ENCODE measurements around the gene NINL.

Gene NINL

DNA sequence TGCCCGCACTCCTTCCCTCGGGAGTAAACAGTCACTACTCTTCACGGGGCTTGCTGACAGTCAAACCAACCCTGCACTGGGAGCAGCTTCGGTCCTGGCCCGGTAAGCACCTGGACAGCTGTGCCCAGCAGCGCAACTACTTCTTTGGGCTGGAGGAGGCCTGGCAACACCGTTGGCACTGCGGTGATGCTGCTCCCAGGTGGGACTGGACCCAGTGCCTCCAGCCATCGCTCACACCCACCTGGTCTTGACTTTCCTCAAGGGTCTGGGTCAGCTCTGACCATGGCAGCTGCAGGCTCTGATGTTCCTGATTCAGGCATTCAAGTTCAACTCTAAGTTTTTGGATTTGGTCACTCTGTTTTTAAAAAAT, 124.1 kb downstream of the NINL start:
- Histone ChIP-seq H3K14ac (ENCODE audit: low read length) (no peak overlapping the region), H3K23ac (ENCODE audit: low read depth, low read length, poor library complexity) (peak overlapping the region; percentile 69), H2AK5ac (ENCODE audit: low read depth, low read length) (no peak overlapping the region), H3K4ac (ENCODE audit: low read length) (no peak overlapping the region), H4K8ac (ENCODE audit: low read depth, low read length) (peak overlapping the region; percentile 77), H3K9ac (ENCODE audit: low read depth, low read length, poor library complexity) (peak overlapping the region; percentile 67), H3K4me3 (ENCODE audit: low read length in 2 of 2) (no peak overlapping the region), H3K4me2 (ENCODE audit: insufficient read depth, low read length, poor library complexity, severe bottlenecking) (no peak overlapping the region), H2BK12ac (ENCODE audit: low read length) (no peak overlapping the region), H3K4me1 (ENCODE audit: control insufficient read depth in 2 of 2, insufficient read depth in 1 of 2, low read depth in 1 of 2, low read length in 2 of 2) (no peaks in the 10 kb centered on the region), H3K36me3 (replicated peaks in 1 of 2; ENCODE audit: control insufficient read depth in 2 of 2, insufficient read depth in 2 of 2, low read length in 2 of 2) (peaks cover 35 to 88% of the 10 kb centered on the region in 2 donors), H2BK5ac (ENCODE audit: low read length) (peak overlapping the region; percentile 31), H3K9me3 (replicated peaks in 1 of 2; ENCODE audit: control insufficient read depth in 2 of 2, insufficient read depth in 1 of 2, low read depth in 1 of 2, low read length in 2 of 2) (no peaks in the 10 kb centered on the region), H3K27me3 (ENCODE audit: control insufficient read depth in 3 of 3, insufficient read depth in 3 of 3, low read depth in 1 of 3, low read length in 3 of 3) (no peaks in the 10 kb centered on the region), H2BK120ac (ENCODE audit: low read depth, low read length) (no peak overlapping the region), H3K79me1 (ENCODE audit: low read depth, low read length) (peaks cover 5% of the 10 kb centered on the region), H4K91ac (ENCODE audit: low read depth, low read length, poor library complexity) (no peak overlapping the region), H3K18ac (ENCODE audit: low read length) (no peak overlapping the region), H3K27ac (replicated peaks; ENCODE audit: low read length) (no peak overlapping the region), H2AFZ (ENCODE audit: low read length) (no peak overlapping the region), H2BK15ac (ENCODE audit: low read length) (no peak overlapping the region)
- no CpG with 5 or more reads among the region's 9 CpGs for WGBS, 2 donors (ENCODE audit: extremely low coverage in 2 of 2, insufficient read length in 2 of 2, insufficient replicate concordance in 1 of 2)
- no peak for DNase-seq (ENCODE audit: low spot score)

DNA sequence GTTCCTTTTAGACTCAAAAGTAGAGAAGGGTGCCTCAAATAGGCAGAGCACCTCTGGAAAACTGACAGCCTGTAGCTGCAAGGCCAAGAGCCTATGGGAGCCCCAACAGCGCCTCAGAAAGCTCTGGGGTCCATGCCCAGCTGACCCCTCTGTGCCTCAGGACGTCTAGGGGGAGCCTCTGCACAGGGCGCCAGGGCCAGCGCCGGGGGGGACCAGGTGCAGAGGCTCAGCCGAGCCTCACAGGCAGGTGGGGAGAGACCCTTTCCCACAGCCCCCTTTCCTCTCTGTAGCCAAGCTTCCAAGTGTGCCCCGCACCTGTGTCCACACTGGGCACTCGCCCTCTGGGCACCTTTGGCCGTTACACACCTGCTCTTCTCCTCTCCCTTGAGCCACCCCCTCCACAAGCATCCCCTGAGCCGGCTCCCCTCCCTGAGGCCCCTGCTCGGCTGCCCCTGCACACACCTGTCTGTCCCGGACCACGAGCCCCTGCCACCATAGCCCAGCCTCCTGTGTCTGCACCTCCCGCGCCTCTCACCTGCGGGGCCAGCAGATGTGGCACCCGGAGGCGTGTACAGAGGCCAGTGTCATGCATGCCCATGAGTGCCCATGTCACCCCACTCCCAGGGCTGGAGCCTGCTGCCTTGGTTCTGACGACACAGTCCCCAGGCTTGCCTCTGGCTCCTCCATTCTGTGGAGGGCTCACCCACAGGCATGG, 124.6 kb downstream of the NINL start:
- no peak overlapping the region for H2BK15ac ChIP-seq (ENCODE audit: low read length)
- H4K91ac ChIP-seq (ENCODE audit: low read depth, low read length, poor library complexity), result no peak overlapping the region
- H2AK5ac ChIP-seq (ENCODE audit: low read depth, low read length), result no peak overlapping the region
- peak overlapping the region; percentile 31 for H2BK5ac ChIP-seq (ENCODE audit: low read length)
- H3K36me3 ChIP-seq (replicated peaks in 1 of 2; ENCODE audit: control insufficient read depth in 2 of 2, insufficient read depth in 2 of 2, low read length in 2 of 2), result peaks cover 35 to 83% of the 10 kb centered on the region in 2 donors
- no peak overlapping the region for H4K8ac ChIP-seq (ENCODE audit: low read depth, low read length)
- no peak overlapping the region for H2AFZ ChIP-seq (ENCODE audit: low read length)
- H3K14ac ChIP-seq (ENCODE audit: low read length), result peak overlapping the region; percentile 50
- H2BK12ac ChIP-seq (ENCODE audit: low read length), result no peak overlapping the region
- peak overlapping the region; percentile 67 for H3K9ac ChIP-seq (ENCODE audit: low read depth, low read length, poor library complexity)
- H3K79me1 ChIP-seq (ENCODE audit: low read depth, low read length), result peaks cover 5% of the 10 kb centered on the region
- H3K18ac ChIP-seq (ENCODE audit: low read length), result no peak overlapping the region
- H3K23ac ChIP-seq (ENCODE audit: low read depth, low read length, poor library complexity), result peak overlapping the region; percentile 69
- no peaks in the 10 kb centered on the region for H3K27me3 ChIP-seq (ENCODE audit: control insufficient read depth in 3 of 3, insufficient read depth in 3 of 3, low read depth in 1 of 3, low read length in 3 of 3)
- no peak overlapping the region for H3K4me3 ChIP-seq (ENCODE audit: low read length in 2 of 2)
- no peaks in the 10 kb centered on the region for H3K4me1 ChIP-seq (ENCODE audit: control insufficient read depth in 2 of 2, insufficient read depth in 1 of 2, low read depth in 1 of 2, low read length in 2 of 2)
- no peak overlapping the region for H3K4ac ChIP-seq (ENCODE audit: low read length)
- no peak overlapping the region for H3K27ac ChIP-seq (replicated peaks; ENCODE audit: low read length)
- no peak for DNase-seq (ENCODE audit: low spot score)
- no peak overlapping the region for H3K4me2 ChIP-seq (ENCODE audit: insufficient read depth, low read length, poor library complexity, severe bottlenecking)
- WGBS, 2 donors (ENCODE audit: extremely low coverage in 2 of 2, insufficient read length in 2 of 2, insufficient replicate concordance in 1 of 2), result no CpG with 5 or more reads among the region's 19 CpGs
- no peaks in the 10 kb centered on the region for H3K9me3 ChIP-seq (replicated peaks in 1 of 2; ENCODE audit: control insufficient read depth in 2 of 2, insufficient read depth in 1 of 2, low read depth in 1 of 2, low read length in 2 of 2)
- H2BK120ac ChIP-seq (ENCODE audit: low read depth, low read length), result no peak overlapping the region

DNA sequence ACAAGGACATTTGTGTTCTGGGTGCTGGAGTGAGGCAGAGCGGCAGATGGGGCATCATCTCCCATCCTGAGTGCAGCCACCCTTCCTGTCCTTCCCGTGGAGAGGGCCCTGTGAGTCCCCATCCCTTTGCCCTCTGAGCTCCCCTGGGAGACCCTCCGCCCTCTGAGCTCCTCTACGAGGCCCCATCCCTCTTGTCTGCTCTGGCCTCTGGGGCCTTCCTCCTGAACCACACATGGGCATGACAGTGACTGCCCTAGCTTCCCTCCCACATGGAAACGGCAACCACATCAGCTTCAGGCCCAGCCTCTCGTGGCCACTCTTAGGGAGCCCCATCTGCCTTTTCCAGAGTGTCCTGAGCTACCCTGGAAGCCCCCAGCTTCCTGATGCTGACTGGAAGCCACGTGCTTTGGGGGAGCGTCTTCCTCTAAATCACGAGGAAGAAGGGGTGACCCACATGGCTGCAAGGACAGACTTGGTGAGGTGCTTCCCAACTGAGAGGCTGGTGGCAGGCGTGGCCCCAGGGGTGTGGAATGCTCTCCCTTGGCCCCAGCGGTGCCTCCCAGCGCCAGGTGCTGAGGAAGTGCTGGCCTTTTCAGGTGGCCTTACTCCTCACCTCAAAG, 125.3 kb downstream of the NINL start:
- Histone ChIP-seq H3K36me3 (replicated peaks in 1 of 2; ENCODE audit: control insufficient read depth in 2 of 2, insufficient read depth in 2 of 2, low read length in 2 of 2) (peaks cover 35 to 83% of the 10 kb centered on the region in 2 donors), H2AFZ (ENCODE audit: low read length) (no peak overlapping the region), H3K4me3 (ENCODE audit: low read length in 2 of 2) (no peak overlapping the region), H3K27ac (replicated peaks; ENCODE audit: low read length) (no peak overlapping the region), H3K4me1 (ENCODE audit: control insufficient read depth in 2 of 2, insufficient read depth in 1 of 2, low read depth in 1 of 2, low read length in 2 of 2) (no peaks in the 10 kb centered on the region), H3K27me3 (ENCODE audit: control insufficient read depth in 3 of 3, insufficient read depth in 3 of 3, low read depth in 1 of 3, low read length in 3 of 3) (no peaks in the 10 kb centered on the region), H3K9me3 (replicated peaks in 1 of 2; ENCODE audit: control insufficient read depth in 2 of 2, insufficient read depth in 1 of 2, low read depth in 1 of 2, low read length in 2 of 2) (no peaks in the 10 kb centered on the region), H3K9ac (ENCODE audit: low read depth, low read length, poor library complexity) (peak overlapping the region; percentile 15), H4K91ac (ENCODE audit: low read depth, low read length, poor library complexity) (no peak overlapping the region), H3K4ac (ENCODE audit: low read length) (no peak overlapping the region), H3K79me1 (ENCODE audit: low read depth, low read length) (peaks cover 5% of the 10 kb centered on the region), H4K8ac (ENCODE audit: low read depth, low read length) (no peak overlapping the region), H3K14ac (ENCODE audit: low read length) (no peak overlapping the region), H3K23ac (ENCODE audit: low read depth, low read length, poor library complexity) (no peak overlapping the region), H2BK15ac (ENCODE audit: low read length) (no peak overlapping the region), H3K18ac (ENCODE audit: low read length) (no peak overlapping the region), H2BK120ac (ENCODE audit: low read depth, low read length) (no peak overlapping the region), H3K4me2 (ENCODE audit: insufficient read depth, low read length, poor library complexity, severe bottlenecking) (no peak overlapping the region), H2AK5ac (ENCODE audit: low read depth, low read length) (no peak overlapping the region), H2BK5ac (ENCODE audit: low read length) (peak overlapping the region; percentile 35), H2BK12ac (ENCODE audit: low read length) (no peak overlapping the region)
- DNase-seq (ENCODE audit: low spot score), result no peak
- no CpG with 5 or more reads among the region's 12 CpGs for WGBS, 2 donors (ENCODE audit: extremely low coverage in 2 of 2, insufficient read length in 2 of 2, insufficient replicate concordance in 1 of 2)

DNA sequence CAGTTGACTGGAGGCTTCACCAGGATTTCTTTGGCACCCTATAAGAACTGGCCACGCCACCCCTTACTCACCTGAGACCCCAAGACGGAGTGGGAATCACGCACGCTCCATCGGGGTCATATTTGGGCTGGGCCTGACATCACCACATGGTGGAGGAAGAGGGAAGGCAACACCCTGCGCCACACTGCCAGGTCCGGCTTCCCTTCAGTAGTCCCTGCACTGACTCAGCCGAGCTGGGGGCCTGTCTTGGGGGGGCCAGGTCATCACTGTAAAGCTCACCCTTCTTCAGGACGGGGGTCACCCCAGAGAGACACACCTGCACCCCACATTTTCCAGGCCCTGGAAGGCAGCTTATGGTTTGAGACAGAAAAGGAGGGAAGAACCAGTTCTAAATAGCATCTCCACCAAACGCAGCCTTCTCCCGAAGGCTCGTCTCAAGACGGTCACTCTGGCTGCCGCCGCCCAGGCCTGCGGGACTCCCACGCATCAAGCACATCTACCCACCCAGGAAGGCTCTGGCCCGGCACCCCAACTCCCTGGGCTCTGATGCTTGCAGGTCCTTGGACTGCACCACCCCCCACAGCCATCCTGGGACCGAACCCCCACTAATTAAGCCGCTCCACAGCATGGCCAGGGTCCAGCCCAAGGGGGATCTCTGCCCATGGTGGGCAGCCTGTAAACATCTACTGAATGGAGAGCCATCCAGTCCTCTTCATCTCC, 126.1 kb downstream of the NINL start:
- Histone ChIP-seq H3K18ac (ENCODE audit: low read length) (no peak overlapping the region), H3K9me3 (replicated peaks in 1 of 2; ENCODE audit: control insufficient read depth in 2 of 2, insufficient read depth in 1 of 2, low read depth in 1 of 2, low read length in 2 of 2) (no peaks in the 10 kb centered on the region), H3K36me3 (replicated peaks in 1 of 2; ENCODE audit: control insufficient read depth in 2 of 2, insufficient read depth in 2 of 2, low read length in 2 of 2) (peaks cover 36 to 83% of the 10 kb centered on the region in 2 donors), H3K14ac (ENCODE audit: low read length) (peak overlapping the region; percentile 49), H3K27me3 (ENCODE audit: control insufficient read depth in 3 of 3, insufficient read depth in 3 of 3, low read depth in 1 of 3, low read length in 3 of 3) (no peaks in the 10 kb centered on the region), H2BK12ac (ENCODE audit: low read length) (no peak overlapping the region), H2AFZ (ENCODE audit: low read length) (no peak overlapping the region), H3K4me3 (ENCODE audit: low read length in 2 of 2) (no peak overlapping the region), H4K8ac (ENCODE audit: low read depth, low read length) (no peak overlapping the region), H3K23ac (ENCODE audit: low read depth, low read length, poor library complexity) (peak overlapping the region; percentile 47), H2AK5ac (ENCODE audit: low read depth, low read length) (no peak overlapping the region), H4K91ac (ENCODE audit: low read depth, low read length, poor library complexity) (no peak overlapping the region), H2BK5ac (ENCODE audit: low read length) (peak overlapping the region; percentile 35), H3K79me1 (ENCODE audit: low read depth, low read length) (peaks cover 5% of the 10 kb centered on the region), H2BK15ac (ENCODE audit: low read length) (no peak overlapping the region), H3K4ac (ENCODE audit: low read length) (no peak overlapping the region), H2BK120ac (ENCODE audit: low read depth, low read length) (no peak overlapping the region), H3K4me1 (ENCODE audit: control insufficient read depth in 2 of 2, insufficient read depth in 1 of 2, low read depth in 1 of 2, low read length in 2 of 2) (no peaks in the 10 kb centered on the region), H3K27ac (replicated peaks; ENCODE audit: low read length) (no peak overlapping the region), H3K9ac (ENCODE audit: low read depth, low read length, poor library complexity) (peak overlapping the region; percentile 54), H3K4me2 (ENCODE audit: insufficient read depth, low read length, poor library complexity, severe bottlenecking) (no peak overlapping the region)
- WGBS, 2 donors (ENCODE audit: extremely low coverage in 2 of 2, insufficient read length in 2 of 2, insufficient replicate concordance in 1 of 2), result no CpG with 5 or more reads among the region's 20 CpGs
- no peak for DNase-seq (ENCODE audit: low spot score)

Measured in neuronal stem cell (in vitro differentiated cells).